NCI-H2107 treated with DMSO at 0.1 percent for 48 hours (cell line): ENCODE results near the gene SPATS2.

Source experiments
- DNase-seq: peaks from one replicate; lab custom pipeline; 2025; ENCODE audit not compliant: unreplicated experiment; lab: John Stamatoyannopoulos, UW

The SPATS2 gene

DNA sequence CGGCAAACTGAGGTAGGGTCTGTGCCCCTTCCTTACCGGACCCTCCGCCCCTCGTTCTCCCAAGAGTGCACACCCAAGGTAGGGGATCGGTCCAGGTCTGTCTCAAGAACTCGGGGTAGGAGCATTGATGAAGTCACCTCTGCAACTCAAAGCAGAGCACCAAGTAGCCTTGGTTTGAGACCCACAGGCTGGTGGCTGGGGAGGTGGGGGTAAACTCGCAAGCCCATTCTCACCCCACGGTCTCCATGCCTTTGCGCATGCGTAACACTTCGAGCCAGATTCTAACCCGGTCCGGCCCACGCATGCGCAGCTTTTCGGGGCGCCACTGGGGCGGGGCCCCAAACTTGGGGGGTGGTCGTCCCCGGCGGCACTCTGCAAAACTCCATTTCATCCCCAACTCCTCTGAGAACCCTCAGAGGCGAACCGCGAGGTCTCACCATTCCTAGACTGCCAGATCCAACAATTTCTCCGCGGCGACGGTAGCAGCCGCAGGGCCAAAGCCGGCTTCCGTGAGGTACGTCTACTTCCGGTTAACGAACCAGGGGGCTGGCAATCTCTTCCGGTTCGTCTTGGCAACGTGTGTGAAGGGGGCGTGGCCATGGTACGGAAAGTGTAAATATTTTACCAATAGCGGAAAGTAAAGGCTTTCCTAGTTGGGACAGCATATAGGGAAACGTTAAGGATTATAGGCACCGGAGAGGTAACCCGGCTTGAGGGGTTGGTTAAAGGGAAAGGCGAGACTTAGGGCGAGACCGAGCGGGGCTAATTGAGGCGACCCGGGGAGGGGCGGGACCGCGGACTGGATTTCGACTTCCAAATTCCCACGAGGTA lies 200.6 kb downstream of the SPATS2 start, which contains the start of gene MCRS1:
TSS of gene MCRS1 (minus strand) at position 532 of the 831 bp plus-strand sequence. CDS start 1,411 bp downstream, outside the sequence.
- peak; percentile 88 for DNase-seq

GRCh38 chr12:49568442-49569162 lies 201.3 kb downstream of the SPATS2 start:
- no peak for DNase-seq
